D721Med (cell line): ENCODE data around the gene PTPRG.
A peak's percentile ranks its signal among the peaks of the same experiment; 100 is the strongest.

Source experiments
- DNase-seq: peaks from one replicate; pipeline ENCODE4 v3.0.0; 2011; ENCODE audit warnings: low spot score; ENCODE audit not compliant: insufficient read length
- FAIRE-seq: peaks from 2 replicates; lab custom pipeline; 2011; peaks lifted over from hg19 to GRCh38; lab: Jason Lieb, UNC
- CTCF ChIP-seq: IDR thresholded peaks from 2 replicates; pipeline ENCODE4 v1.5.1; 2012; ENCODE audit warnings: mild to moderate bottlenecking, control low read depth; ENCODE audit not compliant: insufficient read depth; ENCODE audit errors: missing control alignments

The PTPRG gene

GRCh38 chr3:61789861-61790260, 228.5 kb downstream of the PTPRG start:
- no peak for FAIRE-seq
- DNase-seq = no peak
- TF ChIP-seq CTCF = no peak

- FAIRE-seq = no peak
- DNase-seq = no peak
- TF ChIP-seq CTCF = no peak
These were observed 229.0 kb downstream of the PTPRG start for GRCh38 chr3:61790411-61790810.

- FAIRE-seq = no peak
- DNase-seq = no peak
- no peak for TF ChIP-seq CTCF
These were observed 231.7 kb downstream of the PTPRG start for GRCh38 chr3:61793056-61793455.

- no peak for TF ChIP-seq CTCF
- DNase-seq (no peak), FAIRE-seq (no peak)
These were observed 232.2 kb downstream of the PTPRG start for GRCh38 chr3:61793521-61793920.

GRCh38 chr3:61794341-61794740, 233.0 kb downstream of the PTPRG start:
- DNase-seq (no peak), FAIRE-seq (no peak)
- no peak for TF ChIP-seq CTCF

- FAIRE-seq = peak; percentile 25
- no peak for TF ChIP-seq CTCF
- DNase-seq = no peak
These were observed 233.6 kb downstream of the PTPRG start for GRCh38 chr3:61794961-61795360.

GRCh38 chr3:61796088-61796680, 234.8 kb downstream of the PTPRG start:
- FAIRE-seq (no peak), DNase-seq (no peak)
- no peak for TF ChIP-seq CTCF
